ENCODE data around the gene HDAC7.

- TF ChIP-seq, protein P1, sequence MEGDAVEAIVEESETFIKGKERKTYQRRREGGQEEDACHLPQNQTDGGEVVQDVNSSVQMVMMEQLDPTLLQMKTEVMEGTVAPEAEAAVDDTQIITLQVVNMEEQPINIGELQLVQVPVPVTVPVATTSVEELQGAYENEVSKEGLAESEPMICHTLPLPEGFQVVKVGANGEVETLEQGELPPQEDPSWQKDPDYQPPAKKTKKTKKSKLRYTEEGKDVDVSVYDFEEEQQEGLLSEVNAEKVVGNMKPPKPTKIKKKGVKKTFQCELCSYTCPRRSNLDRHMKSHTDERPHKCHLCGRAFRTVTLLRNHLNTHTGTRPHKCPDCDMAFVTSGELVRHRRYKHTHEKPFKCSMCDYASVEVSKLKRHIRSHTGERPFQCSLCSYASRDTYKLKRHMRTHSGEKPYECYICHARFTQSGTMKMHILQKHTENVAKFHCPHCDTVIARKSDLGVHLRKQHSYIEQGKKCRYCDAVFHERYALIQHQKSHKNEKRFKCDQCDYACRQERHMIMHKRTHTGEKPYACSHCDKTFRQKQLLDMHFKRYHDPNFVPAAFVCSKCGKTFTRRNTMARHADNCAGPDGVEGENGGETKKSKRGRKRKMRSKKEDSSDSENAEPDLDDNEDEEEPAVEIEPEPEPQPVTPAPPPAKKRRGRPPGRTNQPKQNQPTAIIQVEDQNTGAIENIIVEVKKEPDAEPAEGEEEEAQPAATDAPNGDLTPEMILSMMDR (conservative IDR thresholded peaks at IDR 0.05; ENCODE audit: low read length): peak; percentile 52
- no peak for TF ChIP-seq EZH2phosphoT487 (IDR thresholded peaks at IDR 0.05; ENCODE audit: borderline replicate concordance)
These were observed 60.6 kb downstream of the HDAC7 start, which contains the start of gene RAPGEF3 for GRCh38 chr12:47758834-47759690.
